ENCODE measurements around the gene MOCS2.
"Not testable (repeated sequence)": the region's sequence is repeated elsewhere in the genome, so short reads cannot be mapped to it uniquely, and the experiment has no call there.

Gene MOCS2

GRCh38 chr5:53113947-53114346 is 4.4 kb upstream of the MOCS2 start:
- Histone ChIP-seq H3K27me3 (ENCODE audit: insufficient read depth, poor library complexity, severe bottlenecking) (no peaks in the 10 kb centered on the region), H3K4me3 (replicated peaks; ENCODE audit: insufficient read depth, low read length) (no peak overlapping the region), H3K27ac (replicated peaks) (no peak overlapping the region)
- no peak for TF ChIP-seq CTCF (IDR thresholded peaks at IDR 0.05; ENCODE audit: insufficient read depth, low read length)
- no peak for TF ChIP-seq REST (IDR thresholded peaks at IDR 0.05; ENCODE audit: insufficient replicate concordance, low read depth)
- TF ChIP-seq SPI1 (IDR thresholded peaks at IDR 0.05; ENCODE audit: borderline replicate concordance, low read depth): no peak
- TF ChIP-seq GABPA (IDR thresholded peaks at IDR 0.05; ENCODE audit: low read depth): no peak
- DNase-seq (ENCODE audit: low read depth in 1 of 2, low spot score in 1 of 2): no peak

GRCh38 chr5:53112909-53113308 is 3.4 kb upstream of the MOCS2 start:
- no peak for DNase-seq (ENCODE audit: low read depth in 1 of 2, low spot score in 1 of 2)
- Histone ChIP-seq H3K4me3 (replicated peaks; ENCODE audit: insufficient read depth, low read length) (no peak overlapping the region), H3K27me3 (ENCODE audit: insufficient read depth, poor library complexity, severe bottlenecking) (no peaks in the 10 kb centered on the region), H3K27ac (replicated peaks) (no peak overlapping the region)
- TF ChIP-seq CTCF (IDR thresholded peaks at IDR 0.05; ENCODE audit: insufficient read depth, low read length): no peak
- TF ChIP-seq GABPA (IDR thresholded peaks at IDR 0.05; ENCODE audit: low read depth): no peak
- no peak for TF ChIP-seq REST (IDR thresholded peaks at IDR 0.05; ENCODE audit: insufficient replicate concordance, low read depth)
- TF ChIP-seq POLR2AphosphoS5 (IDR thresholded peaks at IDR 0.05; ENCODE audit: low read depth): no peak
- no peak for TF ChIP-seq SPI1 (IDR thresholded peaks at IDR 0.05; ENCODE audit: borderline replicate concordance, low read depth)

GRCh38 chr5:53112307-53112706 is 2.8 kb upstream of the MOCS2 start:
- DNase-seq (ENCODE audit: low read depth in 1 of 2, low spot score in 1 of 2); H3K27ac ChIP-seq (replicated peaks); H3K27me3 ChIP-seq (ENCODE audit: insufficient read depth, poor library complexity, severe bottlenecking); H3K4me3 ChIP-seq (replicated peaks; ENCODE audit: insufficient read depth, low read length): not testable (repeated sequence)

GRCh38 chr5:53111139-53111538 is 1.6 kb upstream of the MOCS2 start:
- DNase-seq (ENCODE audit: low read depth in 1 of 2, low spot score in 1 of 2): no peak
- no peak overlapping the region for H3K27ac ChIP-seq (replicated peaks)
- H3K4me3 ChIP-seq (replicated peaks; ENCODE audit: insufficient read depth, low read length): no peak overlapping the region
- no peak for TF ChIP-seq GABPA (IDR thresholded peaks at IDR 0.05; ENCODE audit: low read depth)
- no peak for TF ChIP-seq SPI1 (IDR thresholded peaks at IDR 0.05; ENCODE audit: borderline replicate concordance, low read depth)
- no peak for TF ChIP-seq POLR2AphosphoS5 (IDR thresholded peaks at IDR 0.05; ENCODE audit: low read depth)
- no peak for TF ChIP-seq CTCF (IDR thresholded peaks at IDR 0.05; ENCODE audit: insufficient read depth, low read length)
- H3K27me3 ChIP-seq (ENCODE audit: insufficient read depth, poor library complexity, severe bottlenecking): no peaks in the 10 kb centered on the region
